ENCODE measurements around the gene ZBED4.
A peak's percentile ranks its signal among the peaks of the same experiment; 100 is the strongest.
"Not testable (repeated sequence)": the region's sequence is repeated elsewhere in the genome, so short reads cannot be mapped to it uniquely, and the experiment has no call there.

Gene ZBED4

GRCh38 chr22:49838771-49839717 is 14.6 kb upstream of the ZBED4 start:
- H3K36me3 Mint-ChIP-seq (ENCODE audit: low read depth) = peaks cover 2% of the 10 kb centered on the region
- peaks cover 32% of the 10 kb centered on the region for H3K4me1 Mint-ChIP-seq (ENCODE audit: low read depth)
- H3K27me3 Mint-ChIP-seq (ENCODE audit: low read depth) = peaks cover 9% of the 10 kb centered on the region
- peak; percentile 92 for DNase-seq (ENCODE audit: low spot score)
- peak overlapping the region; percentile 90 for H3K27ac Mint-ChIP-seq
- H3K4me3 Mint-ChIP-seq = peak overlapping the region; percentile 91
- no peaks in the 10 kb centered on the region for H3K9me3 Mint-ChIP-seq

GRCh38 chr22:49845241-49845640 is 8.4 kb upstream of the ZBED4 start:
- Mint-ChIP-seq H3K9me3 (no peaks in the 10 kb centered on the region), H3K4me3 (no peak overlapping the region), H3K36me3 (ENCODE audit: low read depth) (no peaks in the 10 kb centered on the region), H3K27me3 (ENCODE audit: low read depth) (peaks cover 43% of the 10 kb centered on the region), H3K4me1 (ENCODE audit: low read depth) (peaks cover 11% of the 10 kb centered on the region), H3K27ac (no peak overlapping the region)
- DNase-seq (ENCODE audit: low spot score) = no peak

DNA sequence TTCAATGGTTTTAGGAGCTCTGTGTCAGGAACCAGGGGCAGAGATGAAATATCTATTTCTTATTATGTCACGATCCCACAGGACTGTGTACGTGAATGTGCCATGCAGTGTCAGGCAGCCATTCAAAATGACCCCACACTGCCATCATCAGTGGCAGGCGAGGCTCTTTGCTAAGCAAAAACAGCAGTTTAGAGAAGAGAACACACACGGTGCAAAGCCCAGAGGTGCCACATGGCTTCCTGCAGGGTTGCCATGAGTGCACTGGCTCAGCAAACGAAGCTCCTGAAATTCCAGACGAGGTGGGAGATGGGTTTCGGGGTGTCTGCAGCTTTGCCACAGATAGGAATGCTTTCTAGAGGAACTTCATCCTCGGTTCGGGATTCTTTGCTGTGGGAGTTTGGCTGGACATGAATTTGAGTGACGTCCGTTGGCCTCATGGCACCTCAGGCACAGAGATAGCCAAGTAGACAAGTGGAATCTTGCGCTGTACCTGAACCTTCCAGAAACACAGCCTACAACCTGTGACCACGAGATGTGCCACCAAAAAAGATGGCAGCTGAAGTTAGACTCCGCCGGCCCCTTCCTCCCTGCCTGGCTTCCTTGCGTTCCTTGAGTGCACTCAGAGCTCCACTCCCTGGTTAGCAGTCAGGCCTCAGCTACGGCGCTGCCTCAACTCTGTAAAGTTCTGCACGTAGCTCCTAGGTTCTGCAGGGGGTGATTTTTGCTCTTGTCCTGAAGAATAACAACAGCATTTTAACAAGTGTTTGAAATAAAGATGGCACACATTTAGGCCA is 7.8 kb upstream of the ZBED4 start:
- Mint-ChIP-seq H3K4me1 (ENCODE audit: low read depth) (peaks cover 13% of the 10 kb centered on the region), H3K4me3 (no peak overlapping the region), H3K36me3 (ENCODE audit: low read depth) (no peaks in the 10 kb centered on the region), H3K27ac (no peak overlapping the region), H3K27me3 (ENCODE audit: low read depth) (peaks cover 46% of the 10 kb centered on the region), H3K9me3 (no peaks in the 10 kb centered on the region)
- no peak for DNase-seq (ENCODE audit: low spot score)

DNA sequence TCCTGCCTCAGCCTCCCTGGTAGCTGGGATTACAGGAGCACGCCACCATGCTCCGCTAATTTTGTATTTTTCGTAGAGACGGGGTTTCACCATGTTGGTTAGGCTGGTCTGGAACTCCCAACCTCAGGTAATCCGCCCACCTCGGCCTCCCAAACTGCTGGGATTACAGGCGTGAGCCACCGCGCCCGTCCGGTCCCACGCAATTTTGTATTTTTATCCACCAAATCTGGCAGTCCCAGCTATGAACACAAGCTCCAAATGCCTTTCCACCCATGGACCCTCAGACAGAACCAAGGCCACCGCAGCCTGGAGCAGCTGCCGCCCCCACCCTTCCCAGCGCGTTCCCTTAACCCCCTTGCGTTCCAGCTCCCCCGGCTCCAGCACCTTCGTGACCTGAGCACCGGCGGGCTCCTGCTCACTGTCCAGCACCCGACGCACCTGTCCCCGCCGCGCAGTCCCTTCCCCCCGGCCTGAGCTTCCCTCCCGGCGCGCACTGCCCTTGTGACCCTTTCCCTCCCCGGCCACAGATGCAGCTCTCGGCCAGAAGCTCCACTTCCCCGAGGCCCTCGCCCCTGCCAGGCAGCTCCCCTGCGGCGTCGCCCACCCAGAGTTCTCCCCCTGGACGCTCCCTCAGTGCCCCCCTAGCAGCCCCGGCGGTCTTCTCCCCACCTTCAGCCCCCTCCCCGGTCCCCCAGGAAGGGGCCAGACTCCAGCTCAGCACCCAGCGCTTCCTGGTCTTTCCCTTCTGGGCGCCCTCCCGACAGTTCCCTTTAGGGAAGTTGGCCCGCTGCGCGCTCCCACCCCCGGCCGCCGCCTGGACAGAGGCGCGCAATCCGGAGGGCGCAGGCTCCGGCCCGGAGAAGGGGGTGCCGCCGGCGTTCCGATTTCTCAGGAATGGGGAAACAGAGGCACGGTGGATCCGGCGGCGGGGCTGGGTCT is 5.6 kb upstream of the ZBED4 start:
- peak overlapping the region; percentile 54 for H3K4me3 Mint-ChIP-seq
- H3K36me3 Mint-ChIP-seq (ENCODE audit: low read depth) = no peaks in the 10 kb centered on the region
- no peak for DNase-seq (ENCODE audit: low spot score)
- peaks cover 42% of the 10 kb centered on the region for H3K27me3 Mint-ChIP-seq (ENCODE audit: low read depth)
- peaks cover 22% of the 10 kb centered on the region for H3K4me1 Mint-ChIP-seq (ENCODE audit: low read depth)
- H3K9me3 Mint-ChIP-seq = no peaks in the 10 kb centered on the region
- no peak overlapping the region for H3K27ac Mint-ChIP-seq

GRCh38 chr22:49848690-49849160 is 4.9 kb upstream of the ZBED4 start:
- Mint-ChIP-seq H3K4me1 (ENCODE audit: low read depth) (peaks cover 22% of the 10 kb centered on the region), H3K36me3 (ENCODE audit: low read depth) (no peaks in the 10 kb centered on the region), H3K27me3 (ENCODE audit: low read depth) (peaks cover 42% of the 10 kb centered on the region), H3K4me3 (no peak overlapping the region), H3K9me3 (no peaks in the 10 kb centered on the region), H3K27ac (no peak overlapping the region)
- no peak for DNase-seq (ENCODE audit: low spot score)

DNA sequence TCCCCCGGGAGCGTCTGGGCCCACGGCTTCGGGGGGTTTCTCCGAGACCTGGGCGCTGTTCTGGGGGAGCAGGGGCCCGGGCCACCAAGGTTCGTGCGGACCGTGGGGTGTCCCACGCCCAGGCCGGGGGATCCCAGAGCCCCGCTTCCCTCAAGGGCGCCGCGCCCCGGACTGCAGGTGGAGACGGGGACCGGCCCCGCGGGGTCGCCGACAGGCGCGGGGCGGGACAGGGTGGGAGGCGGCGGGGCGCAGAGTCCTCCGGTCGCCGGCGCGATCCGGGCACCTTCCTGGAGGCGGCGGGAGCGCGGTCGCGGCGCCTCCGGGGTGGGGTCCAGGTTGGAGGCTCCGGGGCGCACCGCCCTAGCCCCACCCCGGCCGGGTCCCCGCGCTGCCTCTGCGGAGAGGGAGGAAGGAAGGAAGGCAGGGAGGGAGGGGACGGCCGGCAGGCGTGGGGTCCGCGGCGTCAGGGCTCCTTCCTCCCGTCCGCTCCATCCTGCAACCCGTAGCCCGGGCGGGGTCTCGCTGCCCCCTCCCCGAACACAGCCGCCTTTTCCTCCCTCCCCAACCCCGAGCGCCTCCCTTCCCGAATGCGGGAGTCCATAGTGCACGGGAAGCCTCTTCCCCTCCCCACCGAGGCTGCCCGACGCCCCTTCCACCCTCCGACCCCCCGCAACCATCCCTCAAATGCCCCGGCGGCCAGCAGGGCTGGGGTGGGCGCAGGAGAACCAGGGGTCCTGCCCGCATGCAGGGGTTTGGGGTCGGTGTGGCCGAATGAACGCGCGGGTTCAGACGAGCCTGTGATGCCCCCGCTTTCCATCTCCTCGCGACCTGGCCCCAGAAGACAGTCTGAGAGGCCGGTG is 4.3 kb upstream of the ZBED4 start:
- peak overlapping the region; percentile 70 for H3K4me3 Mint-ChIP-seq
- H3K4me1 Mint-ChIP-seq (ENCODE audit: low read depth) = peaks cover 22% of the 10 kb centered on the region
- no peak for DNase-seq (ENCODE audit: low spot score)
- no peaks in the 10 kb centered on the region for H3K9me3 Mint-ChIP-seq
- peaks cover 39% of the 10 kb centered on the region for H3K27me3 Mint-ChIP-seq (ENCODE audit: low read depth)
- no peak overlapping the region for H3K27ac Mint-ChIP-seq
- no peaks in the 10 kb centered on the region for H3K36me3 Mint-ChIP-seq (ENCODE audit: low read depth)

- H3K36me3 Mint-ChIP-seq (ENCODE audit: low read depth) = no peaks in the 10 kb centered on the region
- H3K9me3 Mint-ChIP-seq = no peaks in the 10 kb centered on the region
- H3K4me1 Mint-ChIP-seq (ENCODE audit: low read depth) = peaks cover 25% of the 10 kb centered on the region
- H3K4me3 Mint-ChIP-seq = peak overlapping the region; percentile 70
- peak overlapping the region; percentile 43 for H3K27ac Mint-ChIP-seq
- no peak for DNase-seq (ENCODE audit: low spot score)
- peaks cover 31% of the 10 kb centered on the region for H3K27me3 Mint-ChIP-seq (ENCODE audit: low read depth)
These were observed 3.4 kb upstream of the ZBED4 start for GRCh38 chr22:49850021-49850911.

DNA sequence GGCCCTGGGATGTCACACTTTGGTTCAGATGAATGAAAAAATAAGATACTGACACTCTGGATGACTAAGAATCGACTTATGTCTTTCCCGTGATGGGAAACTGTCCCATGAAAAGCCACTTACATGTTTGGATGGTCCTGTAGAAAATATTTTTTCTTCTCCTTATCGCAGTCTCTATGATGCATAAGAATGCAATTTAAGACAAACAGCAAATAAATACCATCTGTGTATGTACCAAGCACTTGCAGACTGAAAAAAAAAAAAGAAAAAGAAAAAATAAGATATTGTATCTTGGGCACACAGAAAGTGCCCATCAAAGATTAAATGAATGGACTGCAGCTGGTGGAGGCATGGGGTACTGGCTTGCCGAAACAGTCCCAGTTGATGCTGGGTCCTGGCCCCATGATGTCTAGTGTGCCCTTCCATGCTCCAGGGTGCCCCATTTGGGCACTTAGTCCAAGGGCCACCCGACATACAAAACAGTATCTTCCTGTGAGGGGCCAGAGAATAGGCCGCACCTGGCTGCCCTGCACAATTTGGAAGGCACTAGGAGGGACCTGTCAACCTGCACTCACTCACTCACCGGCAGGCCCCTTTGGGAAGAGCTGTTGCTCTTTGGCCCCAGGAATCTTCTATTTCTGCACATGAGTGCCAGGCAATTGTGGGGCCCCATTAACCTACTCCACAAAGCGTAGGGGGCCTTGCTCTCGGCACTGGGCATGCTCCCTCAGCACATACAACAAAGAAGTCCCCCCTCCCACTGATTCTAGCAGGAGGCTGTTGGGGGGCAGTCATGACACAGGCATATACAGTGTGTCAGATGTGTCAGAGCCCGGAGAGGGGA is 2.5 kb upstream of the ZBED4 start:
- Mint-ChIP-seq H3K4me1 (ENCODE audit: low read depth) (peaks cover 34% of the 10 kb centered on the region), H3K27ac (peak overlapping the region; percentile 68)
- DNase-seq (ENCODE audit: low spot score) = no peak

DNA sequence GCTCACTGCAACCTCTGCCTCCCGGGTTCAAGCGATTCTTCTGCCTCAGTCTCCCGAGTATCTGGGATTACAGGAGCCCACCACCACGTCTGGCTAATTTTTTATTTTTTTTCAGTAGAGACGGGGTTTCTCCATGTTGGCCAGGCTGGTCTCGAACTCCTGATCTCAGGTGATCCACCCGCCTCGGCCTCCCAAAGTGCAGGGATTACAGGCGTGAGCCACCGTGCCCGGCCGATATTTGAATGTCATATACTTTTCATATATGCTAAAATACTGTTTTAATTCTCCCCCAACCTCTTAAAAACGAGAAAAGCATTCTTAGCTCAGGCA is 1.1 kb upstream of the ZBED4 start:
- Mint-ChIP-seq H3K4me3 (peak overlapping the region; percentile 64), H3K27ac (peak overlapping the region; percentile 68), H3K27me3 (ENCODE audit: low read depth) (peaks cover 10% of the 10 kb centered on the region), H3K4me1 (ENCODE audit: low read depth) (peaks cover 37% of the 10 kb centered on the region)
- H3K9me3 Mint-ChIP-seq; DNase-seq (ENCODE audit: low spot score); H3K36me3 Mint-ChIP-seq (ENCODE audit: low read depth): not testable (repeated sequence)

More for the DNA sequence above, 2.5 kb upstream of the ZBED4 start:
- Mint-ChIP-seq H3K27me3 (ENCODE audit: low read depth) (peaks cover 23% of the 10 kb centered on the region), H3K36me3 (ENCODE audit: low read depth) (peaks cover 7% of the 10 kb centered on the region), H3K9me3 (no peaks in the 10 kb centered on the region), H3K4me3 (peak overlapping the region; percentile 70)

- H3K4me1 Mint-ChIP-seq (ENCODE audit: low read depth) = peaks cover 43% of the 10 kb centered on the region
- H3K27me3 Mint-ChIP-seq (ENCODE audit: low read depth) = peaks cover 3% of the 10 kb centered on the region
- peak overlapping the region; percentile 94 for H3K27ac Mint-ChIP-seq
- peaks cover 18% of the 10 kb centered on the region for H3K36me3 Mint-ChIP-seq (ENCODE audit: low read depth)
- H3K4me3 Mint-ChIP-seq = peak overlapping the region; percentile 96
- DNase-seq (ENCODE audit: low spot score) = no peak
- no peaks in the 10 kb centered on the region for H3K9me3 Mint-ChIP-seq
These were observed 562 bp downstream of the ZBED4 start for GRCh38 chr22:49853981-49854831.
